Neutrophil (primary cell): Measurements from ENCODE around the gene IFNA16.
"Not testable (repeated sequence)": the region's sequence is repeated elsewhere in the genome, so short reads cannot be mapped to it uniquely, and the experiment has no call there.

ENCODE experiments used
- H3K27ac ChIP-seq: fragments of 200-600 bp; sonication (generic); 2 replicates; pipeline ENCODE4 v1.5.1; 2016; ENCODE audit warnings: mild to moderate bottlenecking, moderate library complexity
- H3K27me3 ChIP-seq: fragments of 200-600 bp; sonication (generic); 2 replicates; pipeline ENCODE4 v1.6.0; 2016; ENCODE audit warnings: mild to moderate bottlenecking
- H3K36me3 ChIP-seq: fragments of 200-600 bp; sonication (generic); 2 replicates; pipeline ENCODE4 v1.5.1; 2017
- H3K4me1 ChIP-seq, 2 experiments: fragments of 200-600 bp in 1 of 2; sonication (generic) in 1 of 2; 1 replicate in 1 of 2; 2 replicates in 1 of 2; pipeline versions ENCODE4 v1.5.1 to v1.6.1; 2013 to 2016; ENCODE audit warnings: low read depth in 1 of 2, low read length in 1 of 2, mild to moderate bottlenecking in 1 of 2, moderate library complexity in 1 of 2; ENCODE audit not compliant: control insufficient read depth in 1 of 2, insufficient read depth in 1 of 2
- H3K4me3 ChIP-seq, 2 experiments: fragments of 200-600 bp in 1 of 2; sonication (generic) in 1 of 2; 1 replicate in 1 of 2; 2 replicates in 1 of 2; pipeline ENCODE4 v1.5.1; 2013 to 2016; ENCODE audit warnings: low read depth in 1 of 2, low read length in 1 of 2, mild to moderate bottlenecking in 1 of 2, moderate library complexity in 1 of 2
- H3K9me3 ChIP-seq: fragments of 200-600 bp; sonication (generic); 2 replicates; pipeline ENCODE4 v1.5.1; 2016
- CTCF ChIP-seq: fragments of 200-600 bp; sonication (generic); IDR thresholded peaks from 2 replicates; pipeline ENCODE4 v1.5.1; 2016; ENCODE audit warnings: antibody characterized with exemption

The IFNA16 gene

GRCh38 chr9:21205204-21205603 is 11.9 kb downstream of the IFNA16 start:
- no peaks in the 10 kb centered on the region for H3K4me1 ChIP-seq
- no peak overlapping the region for H3K27ac ChIP-seq
- no peaks in the 10 kb centered on the region for H3K27me3 ChIP-seq
- H3K36me3 ChIP-seq: no peaks in the 10 kb centered on the region
- TF ChIP-seq CTCF: no peak
- H3K4me3 ChIP-seq: no peak overlapping the region
- H3K9me3 ChIP-seq: no peaks in the 10 kb centered on the region

DNA sequence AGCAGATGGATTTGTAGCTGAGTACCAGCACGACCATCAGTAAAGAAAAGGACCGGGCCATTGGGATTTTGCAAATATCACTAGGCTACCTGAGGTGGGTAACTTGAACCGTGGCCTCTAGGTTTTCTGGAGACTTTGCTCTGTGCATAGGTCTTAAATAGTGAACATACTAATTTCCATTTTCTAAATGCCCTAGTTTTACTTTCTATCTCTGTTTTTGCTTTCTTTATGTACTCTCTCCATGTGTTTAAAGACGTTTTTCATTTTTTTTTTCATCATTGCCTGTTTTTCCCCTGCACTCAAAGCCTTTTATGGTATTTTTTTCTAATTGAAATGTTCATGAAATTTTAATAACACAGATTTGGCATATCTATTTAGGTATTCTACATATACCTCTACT is 15.0 kb downstream of the IFNA16 start, which contains the start of gene IFNA7:
IFNA7 (minus strand) TSS at position 101 of the 400 bp plus-strand sequence; CDS start at position 61, 40 bp downstream.
- not testable (repeated sequence) for H3K4me3 ChIP-seq, H3K4me1 ChIP-seq, H3K27me3 ChIP-seq, H3K27ac ChIP-seq, H3K36me3 ChIP-seq, H3K9me3 ChIP-seq

- peak; percentile 63 for TF ChIP-seq CTCF
- H3K4me3 ChIP-seq: not testable (repeated sequence)
These were observed 22.0 kb downstream of the IFNA16 start for GRCh38 chr9:21194867-21195776.

GRCh38 chr9:21187487-21187886 is 29.6 kb downstream of the IFNA16 start, which contains the start of gene IFNA4:
Gene IFNA4, minus strand, starts transcription at chr9:21187587. Its CDS starts 56 bp downstream, at chr9:21187531.
- not testable (repeated sequence) for H3K36me3 ChIP-seq, H3K4me3 ChIP-seq, H3K4me1 ChIP-seq, H3K9me3 ChIP-seq, H3K27ac ChIP-seq, H3K27me3 ChIP-seq

More at GRCh38 chr9:21194867-21195776, 22.0 kb downstream of the IFNA16 start:
- H3K27ac ChIP-seq: peak overlapping the region; percentile 53
- not testable (repeated sequence) for H3K27me3 ChIP-seq, H3K4me1 ChIP-seq, H3K9me3 ChIP-seq, H3K36me3 ChIP-seq

- H3K4me1 ChIP-seq, H3K27ac ChIP-seq, H3K36me3 ChIP-seq, H3K27me3 ChIP-seq, H3K9me3 ChIP-seq, H3K4me3 ChIP-seq: not testable (repeated sequence)
- TF ChIP-seq CTCF: peak; percentile 35
These were observed 34.0 kb downstream of the IFNA16 start for GRCh38 chr9:21182810-21183736.

- Histone ChIP-seq H3K4me3 (no peak overlapping the region), H3K36me3 (no peaks in the 10 kb centered on the region), H3K27me3 (no peaks in the 10 kb centered on the region), H3K4me1 (no peaks in the 10 kb centered on the region), H3K9me3 (no peaks in the 10 kb centered on the region), H3K27ac (no peak overlapping the region)
- no peak for TF ChIP-seq CTCF
These were observed 42.4 kb downstream of the IFNA16 start for GRCh38 chr9:21174671-21175070.
